GM19452 (cell line): ENCODE results near the gene HMCN2.
"Not testable (repeated sequence)": the region's sequence is repeated elsewhere in the genome, so short reads cannot be mapped to it uniquely, and the experiment has no call there.

ENCODE experiments used
- ATAC-seq: cut with Tn5 transposase; IDR thresholded peaks from one replicate; pipeline ENCODE4 v1.9.1; 2021; ENCODE audit not compliant: unreplicated experiment

The HMCN2 gene

DNA sequence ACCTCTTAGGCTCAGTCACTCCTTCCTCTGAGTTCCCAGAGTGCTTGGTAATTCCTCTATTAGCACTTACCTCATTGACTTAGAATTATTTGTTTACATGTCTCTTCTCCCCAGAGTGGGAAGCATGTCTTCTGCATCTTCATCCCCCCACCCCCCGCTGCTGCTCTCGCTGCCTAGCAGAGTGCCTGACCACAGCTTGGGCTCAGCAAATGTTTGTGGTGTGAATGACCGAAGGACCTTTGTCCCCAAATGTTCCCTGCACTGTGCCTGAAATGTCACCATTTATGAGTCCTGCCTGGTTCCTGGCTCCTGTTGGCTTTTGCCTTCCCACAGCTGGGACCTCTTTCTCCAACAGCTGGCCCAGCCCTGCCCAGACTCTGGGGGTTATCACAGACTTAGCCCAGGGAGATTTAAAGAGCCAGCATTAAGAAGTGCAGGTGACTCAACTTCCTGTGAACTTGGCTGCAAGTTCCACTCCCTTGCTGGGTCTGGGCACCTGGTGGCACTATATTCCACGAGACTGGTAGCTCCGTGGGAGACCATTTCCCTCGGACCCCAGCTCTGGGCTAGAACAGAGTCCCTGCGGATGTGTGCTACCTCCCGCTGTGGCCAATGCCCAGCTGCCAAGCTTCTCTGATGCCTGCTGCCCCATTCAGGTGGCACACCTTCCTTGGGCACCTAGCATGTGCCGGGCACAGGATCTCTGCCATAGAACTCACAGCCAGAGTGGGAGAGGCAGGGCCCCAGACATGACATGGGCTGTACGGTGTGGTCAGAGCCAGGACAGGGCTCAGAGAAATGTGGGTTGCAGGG is 1.8 kb upstream of the HMCN2 start:
- ATAC-seq, result no peak

DNA sequence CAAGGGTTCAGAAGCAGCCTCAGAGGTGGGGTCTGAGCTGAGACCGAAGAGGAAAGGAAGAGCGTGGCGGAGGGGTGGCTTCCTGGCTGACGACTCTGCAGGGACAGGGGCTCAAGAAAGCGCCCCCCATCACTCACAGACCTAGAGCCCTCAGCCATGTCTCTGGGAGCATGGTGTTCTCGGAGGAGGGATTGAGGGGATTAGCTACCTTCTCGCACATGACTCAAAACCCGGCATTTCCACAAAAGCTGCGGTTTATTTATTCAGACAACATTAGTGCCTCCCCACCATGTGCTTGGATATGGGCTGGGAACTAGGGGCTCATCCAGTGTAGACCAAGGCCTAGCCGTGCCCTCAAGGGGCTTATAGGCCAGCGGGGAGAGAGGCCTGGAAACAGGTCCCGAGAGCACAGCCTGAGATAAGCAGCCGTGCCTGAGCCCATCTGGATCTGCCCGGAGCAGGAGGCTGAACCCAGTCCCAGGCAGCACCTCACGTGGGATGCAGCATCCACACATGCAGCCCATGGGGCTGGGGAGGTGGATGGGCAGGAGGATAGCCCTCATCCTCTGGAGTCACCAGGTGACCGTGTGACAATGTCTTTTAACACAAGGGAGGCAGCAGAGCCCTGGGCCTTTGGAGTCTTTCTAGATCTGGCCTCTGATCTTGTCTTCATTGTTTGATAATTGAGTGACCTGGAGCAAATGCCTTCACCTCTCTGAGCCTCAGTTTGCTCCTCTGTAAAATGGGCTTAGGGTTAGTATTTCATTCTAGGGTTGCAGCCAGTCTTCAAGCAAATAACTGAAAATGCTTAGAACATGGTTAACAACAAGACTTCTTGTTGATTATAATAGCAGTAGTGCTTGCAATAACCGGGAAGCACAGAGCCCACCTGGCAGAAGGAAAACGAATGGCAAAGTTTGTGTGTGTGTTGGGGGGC is 878 bp upstream of the HMCN2 start:
- ATAC-seq, result no peak

GRCh38 chr9:130266236-130267098 is 907 bp downstream of the HMCN2 start:
- ATAC-seq, result no peak

DNA sequence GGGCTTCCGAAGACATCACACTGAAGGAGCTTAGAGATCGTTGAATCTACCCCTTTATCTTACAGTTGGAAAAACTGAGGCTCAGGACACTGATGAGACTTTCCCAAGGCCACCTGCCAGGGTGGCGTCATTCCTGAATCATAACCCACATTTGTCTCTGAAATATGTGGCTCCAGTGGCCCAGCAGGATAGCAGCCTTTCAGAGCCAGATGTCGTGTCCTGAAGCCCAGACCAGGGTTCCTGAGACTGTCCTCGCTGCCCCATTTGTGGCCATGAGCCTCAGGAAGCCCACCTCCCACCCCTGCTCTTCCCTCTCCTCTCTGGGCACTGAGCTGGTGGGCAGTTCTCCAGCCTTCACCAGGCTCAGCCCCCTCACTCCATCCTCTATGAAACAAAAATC is 2.4 kb downstream of the HMCN2 start:
- no peak for ATAC-seq

DNA sequence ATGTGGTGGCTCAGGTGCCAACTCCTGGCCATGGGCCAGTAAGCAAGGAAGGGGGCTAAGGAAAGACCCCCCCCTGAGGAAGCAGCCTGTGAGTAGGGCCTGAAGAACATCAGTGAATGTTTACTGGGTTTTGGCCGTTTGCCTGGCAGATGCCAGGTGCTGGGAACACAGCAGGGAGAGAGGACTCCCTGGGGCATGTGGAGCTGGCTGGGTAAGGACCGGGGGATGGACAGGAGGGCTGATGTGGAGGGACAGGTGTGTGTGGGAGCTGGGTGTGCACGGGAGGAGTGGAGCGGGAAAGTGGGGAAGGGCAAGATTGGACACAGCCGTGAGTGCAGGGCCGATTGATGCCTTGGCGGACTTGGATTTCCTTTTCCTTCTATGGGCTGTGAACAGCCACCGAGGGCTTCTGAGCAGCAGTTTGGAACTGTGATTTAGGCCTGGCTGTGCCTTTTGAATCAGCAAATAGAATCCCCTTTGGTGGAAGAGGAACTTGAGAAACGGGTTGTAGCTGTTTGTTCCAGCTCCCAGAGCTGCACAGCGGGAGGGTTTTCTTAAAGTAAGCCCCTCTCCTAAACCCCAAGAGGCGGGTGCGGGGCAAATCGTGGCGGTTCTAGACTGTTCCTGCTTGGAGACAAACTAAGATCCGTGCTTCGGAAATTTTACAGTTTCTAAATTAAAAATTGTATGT is 3.1 kb downstream of the HMCN2 start:
- no peak for ATAC-seq

GRCh38 chr9:130271473-130271872 is 5.9 kb downstream of the HMCN2 start:
- ATAC-seq, result no peak

DNA sequence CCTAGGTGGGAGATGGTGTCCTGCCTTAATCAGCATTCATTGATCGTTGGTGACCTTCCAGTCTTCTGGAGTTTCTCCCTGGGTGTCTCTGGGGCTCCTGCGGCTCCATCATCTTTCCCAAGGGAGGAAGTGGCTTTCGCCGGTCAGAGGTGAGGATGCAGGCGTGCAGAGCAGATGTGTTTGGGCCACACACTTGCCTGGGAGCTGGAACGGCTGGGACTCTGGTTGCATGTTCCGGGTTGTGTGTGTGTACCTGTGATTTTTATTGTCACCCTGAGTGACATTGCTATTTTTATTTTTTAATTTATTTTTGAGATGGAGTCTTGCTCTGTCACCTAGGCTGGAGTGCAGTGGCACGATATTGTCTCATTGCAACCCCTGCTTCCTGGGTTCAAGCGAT is 9.6 kb downstream of the HMCN2 start:
- no peak for ATAC-seq

DNA sequence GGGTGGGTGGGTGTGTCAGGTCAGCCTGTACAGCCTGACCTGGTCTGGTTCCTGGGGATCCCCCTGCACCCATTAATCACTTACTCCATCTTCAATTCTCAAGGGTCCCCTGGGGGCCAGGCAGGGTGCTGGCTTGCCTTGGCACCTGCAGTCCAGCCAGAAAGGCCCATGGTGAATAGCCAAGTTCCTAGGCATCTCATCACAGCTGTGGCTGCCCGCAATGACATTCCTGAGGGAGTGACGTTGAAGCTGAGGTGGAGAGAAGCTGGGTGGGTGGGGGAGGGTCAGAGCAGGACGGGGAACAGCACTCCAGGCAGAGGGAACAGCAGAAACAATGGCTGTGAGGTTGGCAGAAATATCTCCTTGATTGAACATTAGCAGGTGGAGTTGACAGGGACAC is 10.6 kb downstream of the HMCN2 start:
- ATAC-seq, result no peak

- no peak for ATAC-seq
Observed at GRCh38 chr9:130276955-130277354, 11.4 kb downstream of the HMCN2 start.

DNA sequence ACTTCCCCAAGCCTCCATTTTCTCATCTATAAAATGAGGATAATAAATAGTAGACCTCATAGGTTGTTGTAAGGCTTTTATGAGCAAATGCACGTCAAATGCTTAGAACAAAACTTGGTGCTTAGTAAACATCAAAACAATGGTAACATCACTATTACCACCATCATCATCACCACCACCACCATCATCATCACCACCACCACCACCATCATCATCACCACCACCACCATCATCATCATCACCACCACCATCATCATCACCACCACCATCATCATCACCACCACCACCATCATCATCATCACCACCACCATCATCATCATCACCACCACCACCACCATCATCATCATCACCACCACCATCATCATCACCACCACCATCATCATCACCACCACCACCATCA is 12.0 kb downstream of the HMCN2 start:
- not testable (repeated sequence) for ATAC-seq

GRCh38 chr9:130283539-130284248 is 18.1 kb downstream of the HMCN2 start:
- ATAC-seq, result no peak

DNA sequence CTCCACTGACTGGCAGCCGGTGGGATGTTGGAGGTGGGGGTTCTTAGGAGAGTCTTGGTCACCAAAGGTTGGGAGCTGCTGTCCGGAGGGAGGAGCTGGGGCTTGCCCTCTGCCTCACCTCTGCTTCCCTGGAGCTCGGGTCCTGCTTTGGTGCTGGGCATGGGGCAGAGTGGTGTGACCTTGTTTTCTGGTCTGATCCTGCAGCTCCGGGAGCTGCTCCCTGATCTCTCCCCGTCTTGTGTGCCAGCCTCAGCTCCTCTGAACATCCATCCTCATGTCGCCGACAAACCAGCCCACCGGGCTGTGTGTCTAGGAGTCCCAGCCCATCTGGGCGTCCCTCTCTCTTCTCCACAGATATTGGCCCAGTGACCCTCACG is 18.7 kb downstream of the HMCN2 start:
- no peak for ATAC-seq

GRCh38 chr9:130284690-130285089 is 19.1 kb downstream of the HMCN2 start:
- no peak for ATAC-seq

- ATAC-seq, result no peak
Observed at GRCh38 chr9:130285271-130285670, 19.7 kb downstream of the HMCN2 start.

GRCh38 chr9:130286072-130286770 is 20.7 kb downstream of the HMCN2 start:
- no peak for ATAC-seq

GRCh38 chr9:130286781-130287428 is 21.3 kb downstream of the HMCN2 start:
- ATAC-seq, result no peak

GRCh38 chr9:130287736-130288135 is 22.2 kb downstream of the HMCN2 start:
- ATAC-seq, result no peak

- no peak for ATAC-seq
Observed at GRCh38 chr9:130288393-130288792, 22.8 kb downstream of the HMCN2 start.
